ENCODE results near the gene FAM135A.
"Not testable (repeated sequence)": the region's sequence is repeated elsewhere in the genome, so short reads cannot be mapped to it uniquely, and the experiment has no call there.

Gene FAM135A

DNA sequence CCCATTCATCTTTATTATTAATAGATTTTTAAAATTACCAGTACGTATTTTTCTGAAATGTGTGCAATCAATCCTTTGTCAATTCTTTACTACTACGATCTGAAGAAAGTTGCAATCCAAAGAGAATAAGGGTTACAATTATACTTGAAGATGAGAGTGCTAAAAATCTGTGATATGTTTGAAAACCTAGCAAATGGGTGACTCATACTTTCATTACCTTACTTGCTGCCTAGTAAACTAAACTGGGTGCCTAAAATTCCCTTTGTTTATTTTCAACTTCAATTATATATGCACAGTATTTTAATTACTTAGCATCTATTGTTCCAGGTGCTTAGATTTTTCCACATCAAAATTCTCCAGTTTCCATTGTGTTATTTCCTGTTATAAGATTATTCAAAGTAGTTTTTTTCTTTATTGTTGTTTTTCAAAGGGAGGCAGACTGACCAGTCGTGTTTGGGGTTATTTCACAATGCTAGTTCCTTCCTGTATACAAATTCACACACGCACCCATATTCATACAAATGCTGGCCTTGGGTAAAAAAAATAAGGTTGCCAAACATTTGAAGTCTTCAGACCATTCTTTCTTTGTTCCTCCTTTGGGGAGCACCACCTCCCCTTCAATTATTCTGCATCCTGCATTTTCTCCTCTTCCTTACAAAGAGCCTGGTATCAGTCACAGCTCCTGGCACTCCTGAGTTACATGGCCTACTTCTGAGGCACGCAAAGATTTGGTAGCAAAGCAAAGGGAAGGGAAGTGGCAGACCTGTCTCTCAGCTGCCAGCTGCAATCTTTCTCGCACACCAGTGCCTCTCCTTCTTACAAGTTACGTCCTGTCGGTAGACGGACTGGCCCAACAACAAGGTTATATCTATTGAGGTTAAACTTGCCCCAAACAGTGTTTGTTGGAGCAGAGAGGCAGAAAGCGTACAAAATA, 16.2 kb upstream of the FAM135A start:
- no peak for DNase-seq

DNA sequence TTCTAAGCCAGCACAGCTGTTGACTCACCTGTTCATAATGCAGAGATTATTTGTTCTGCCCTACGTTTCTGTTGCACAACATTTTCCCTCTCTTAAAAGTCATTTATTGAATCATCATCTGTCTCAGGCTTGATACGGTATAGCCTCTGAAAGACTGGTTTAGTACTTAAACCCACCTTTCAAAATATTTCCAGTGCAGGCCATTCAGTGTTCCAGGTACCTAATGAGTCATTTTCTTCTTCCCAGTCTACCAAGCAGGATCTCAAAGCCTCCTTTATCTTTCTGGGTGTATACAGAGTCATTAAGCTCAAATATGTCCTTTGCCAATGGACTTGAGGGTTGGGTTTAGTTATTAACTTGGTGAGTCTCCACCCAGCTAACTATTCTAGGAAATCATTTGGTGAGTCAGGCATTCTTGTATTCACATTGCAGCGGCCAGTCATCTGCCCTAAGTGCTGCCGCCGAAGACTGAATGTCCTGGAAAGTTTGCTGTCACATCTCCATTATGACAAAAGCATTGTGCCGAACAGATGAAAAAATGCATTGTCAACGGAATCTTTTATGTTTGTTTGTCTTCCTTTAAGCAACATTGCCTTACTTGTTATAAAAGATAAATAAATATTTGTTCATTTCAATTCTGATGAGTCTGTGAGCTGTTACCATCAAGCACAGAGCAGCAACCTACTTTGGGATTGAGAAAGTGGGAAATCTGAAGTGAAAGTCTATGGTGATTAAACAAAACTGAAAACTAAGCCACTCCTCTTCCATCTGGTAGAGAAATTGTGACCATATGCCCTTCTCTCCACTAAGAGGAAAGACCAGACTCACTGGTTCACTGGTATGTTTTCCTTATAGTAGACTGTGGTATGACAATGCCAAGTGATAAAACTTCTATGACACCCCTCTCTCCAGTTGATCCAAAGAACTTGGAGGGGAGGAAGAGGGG, 14.3 kb upstream of the FAM135A start:
- no peak for DNase-seq

- DNase-seq = no peak
Observed at GRCh38 chr6:70404658-70405057, 8.7 kb upstream of the FAM135A start.

DNA sequence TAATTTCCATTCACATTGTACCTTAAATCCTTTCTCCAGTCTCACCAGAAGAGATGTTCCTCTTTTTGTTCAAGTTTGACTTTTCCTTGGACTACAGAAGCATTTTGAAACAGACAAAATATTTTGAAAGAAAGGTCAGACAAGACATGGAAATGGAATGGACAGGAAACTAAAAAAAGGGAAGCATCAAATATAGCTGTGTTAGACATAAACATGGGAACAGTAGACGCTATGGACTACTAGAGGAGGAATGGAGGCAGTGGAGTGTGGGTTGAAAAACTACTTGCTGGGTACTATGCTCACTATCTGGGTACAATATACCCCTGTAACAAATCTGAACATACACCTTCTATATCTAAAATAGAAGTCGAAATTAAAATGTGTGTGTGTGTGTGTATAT, 4.1 kb upstream of the FAM135A start:
- DNase-seq = no peak

- no peak for DNase-seq
Observed at GRCh38 chr6:70411542-70412251, 1.6 kb upstream of the FAM135A start.

DNA sequence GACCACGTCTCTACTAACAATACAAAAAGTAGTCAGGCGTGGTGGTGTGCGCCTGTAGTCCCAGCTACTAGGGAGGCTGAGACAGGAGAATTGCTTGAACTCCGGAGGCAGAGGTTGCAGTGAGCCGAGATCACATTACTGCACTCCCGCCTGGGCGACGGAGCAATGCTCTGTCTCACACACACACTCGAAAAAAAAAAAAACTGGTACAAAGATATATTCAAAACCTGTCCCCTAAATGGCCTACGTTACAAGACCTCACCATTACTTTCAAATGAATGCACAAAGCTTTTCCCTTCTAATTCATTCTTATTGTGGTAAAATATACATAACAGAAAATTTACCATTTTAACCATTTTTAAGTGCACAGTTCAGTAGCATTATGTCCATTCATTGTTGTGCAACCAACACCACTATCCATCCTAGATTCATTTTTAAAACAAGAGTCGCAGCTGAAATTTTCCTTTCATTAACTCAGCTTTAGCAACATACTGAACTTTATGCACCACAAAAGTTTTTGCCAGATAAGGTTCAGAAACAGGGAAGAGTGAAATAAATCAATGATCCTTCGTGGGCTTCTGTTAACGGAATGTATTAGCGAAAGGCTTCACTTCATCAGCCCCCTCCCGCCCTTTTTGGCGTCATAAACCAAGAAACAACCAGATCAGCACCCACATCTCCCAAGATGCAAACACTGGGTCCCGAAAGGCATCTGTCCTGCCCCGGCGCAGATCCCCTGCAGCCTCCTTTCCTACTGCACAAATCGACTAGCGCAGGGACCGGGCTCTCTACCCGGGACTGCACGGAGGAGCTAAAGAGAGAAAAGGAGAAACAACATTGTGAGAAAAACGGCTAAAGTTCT, 825 bp upstream of the FAM135A start:
- no peak for DNase-seq

DNA sequence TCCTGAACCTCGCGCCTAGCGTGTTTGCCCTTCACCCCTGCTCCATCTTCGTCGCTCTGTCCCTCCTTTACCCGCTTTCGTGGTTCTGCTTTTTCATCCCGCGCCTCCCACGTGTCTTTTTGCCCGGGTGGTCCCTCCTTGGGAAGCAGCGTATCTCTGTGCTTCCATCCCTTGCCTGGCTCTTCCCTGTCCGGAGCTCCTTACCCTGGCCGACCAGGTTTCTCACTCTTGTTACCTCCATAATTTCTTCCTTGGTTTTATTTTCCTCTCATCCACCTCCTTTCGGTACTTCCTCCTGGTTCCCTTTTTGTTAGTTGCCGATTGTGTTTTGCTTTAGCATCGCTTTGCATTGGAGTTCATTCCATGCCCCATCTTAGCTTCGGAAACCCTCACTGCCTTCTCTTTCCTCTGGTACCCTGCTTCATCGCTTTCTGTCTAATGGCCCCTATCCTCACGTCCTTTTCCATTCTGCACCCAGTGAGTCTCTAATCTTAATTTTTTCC, 735 bp downstream of the FAM135A start:
- no peak for DNase-seq

GRCh38 chr6:70414813-70415212, 1.5 kb downstream of the FAM135A start:
- no peak for DNase-seq

- DNase-seq = no peak
Observed at GRCh38 chr6:70415247-70415646, 1.9 kb downstream of the FAM135A start.

DNA sequence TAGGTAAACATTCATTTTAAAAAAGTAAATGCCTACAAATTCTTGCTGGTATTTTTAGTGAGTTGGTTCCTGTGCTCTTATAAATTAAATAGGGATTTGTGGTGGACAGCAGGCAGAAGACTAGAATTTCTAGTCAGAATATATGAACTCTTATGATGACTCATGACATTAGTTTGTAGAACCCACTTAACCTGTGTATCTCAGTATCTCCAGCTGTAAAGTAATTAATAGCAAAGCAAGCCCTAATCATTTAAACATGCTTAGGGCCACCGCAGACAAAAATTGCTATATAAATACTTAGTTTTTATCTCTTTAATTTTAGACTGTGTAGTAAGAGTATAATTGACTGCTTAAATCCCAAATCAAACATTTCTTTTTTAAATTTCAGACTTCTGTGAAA, 2.4 kb downstream of the FAM135A start:
- DNase-seq = no peak

DNA sequence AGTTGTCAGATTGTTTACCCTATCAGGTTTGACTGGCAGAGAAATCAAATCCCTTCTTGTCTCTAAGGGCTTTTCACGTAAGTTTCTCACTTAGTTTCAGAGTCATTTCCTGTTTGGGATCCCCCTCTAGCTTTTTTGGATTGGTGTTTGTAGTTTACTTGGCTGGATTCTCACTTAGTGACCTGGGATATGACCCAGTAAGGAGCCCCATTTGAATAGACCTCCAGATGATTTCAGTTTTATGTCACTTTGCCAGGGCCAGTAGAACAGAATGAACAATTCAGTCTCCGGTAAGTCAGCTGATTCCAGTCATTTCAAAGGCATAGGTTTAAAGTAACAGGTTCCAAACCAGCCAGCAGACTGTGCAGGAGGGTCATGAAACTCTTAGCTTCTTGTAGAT, 8.2 kb downstream of the FAM135A start:
- DNase-seq = no peak

- DNase-seq = no peak
Observed at GRCh38 chr6:70423189-70424134, 10.2 kb downstream of the FAM135A start.

GRCh38 chr6:70424291-70424690, 11.0 kb downstream of the FAM135A start:
- no peak for DNase-seq

- no peak for DNase-seq
Observed at GRCh38 chr6:70436320-70436719, 23.0 kb downstream of the FAM135A start.

DNA sequence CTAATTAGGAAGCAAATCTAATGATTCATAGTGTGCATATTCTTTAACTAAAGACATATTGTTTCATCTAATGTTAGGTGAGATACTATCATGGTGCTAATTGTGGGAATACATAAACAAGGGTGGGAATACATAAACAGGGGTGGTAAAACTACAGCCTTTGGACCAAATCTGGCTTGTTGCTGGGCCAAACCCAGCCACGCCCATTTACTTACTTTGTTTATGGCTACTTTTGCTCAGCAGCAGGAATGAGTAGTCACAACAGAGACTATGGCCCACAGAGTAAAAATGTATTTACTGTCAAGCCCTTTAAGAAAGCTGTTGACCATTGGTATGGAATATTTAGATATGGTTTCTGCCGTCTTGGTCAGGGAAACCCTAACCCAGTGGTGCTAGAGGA, 31.7 kb downstream of the FAM135A start:
- no peak for DNase-seq

DNA sequence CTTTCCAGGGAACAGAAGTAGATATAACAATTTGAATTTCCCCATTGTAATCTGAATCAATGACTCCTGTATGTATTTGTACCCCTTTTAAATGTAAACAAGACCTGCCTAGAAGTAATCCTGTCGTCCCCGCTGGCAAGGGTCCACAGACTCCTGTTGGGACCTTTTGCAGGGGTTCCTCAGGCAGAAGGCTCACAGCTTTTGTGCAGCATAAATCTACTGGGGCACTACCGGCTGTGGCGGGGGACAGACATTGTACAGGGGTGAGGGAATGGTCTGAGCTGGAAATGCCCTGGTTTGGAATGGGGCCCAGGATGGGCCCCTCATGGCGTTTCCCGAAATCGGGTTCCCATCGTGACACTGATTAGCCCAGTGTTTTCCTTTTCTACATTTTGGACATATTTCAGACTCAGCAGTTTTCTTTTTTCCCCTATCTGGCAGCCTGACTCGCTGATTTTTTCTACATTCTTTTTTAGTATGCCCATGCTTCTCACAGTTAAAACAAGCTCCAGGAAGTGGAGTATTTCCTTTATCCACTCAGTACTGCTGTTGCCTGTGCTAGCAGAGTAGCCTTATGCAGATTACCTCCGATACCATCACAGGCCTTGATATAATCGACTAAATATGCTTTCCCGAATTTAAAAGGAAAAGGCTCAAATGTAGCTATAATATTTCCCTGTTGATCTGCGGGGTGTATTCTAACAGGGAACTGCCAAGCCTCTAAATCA, 34.2 kb downstream of the FAM135A start:
- DNase-seq = not testable (repeated sequence)

GRCh38 chr6:70453899-70454298, 40.6 kb downstream of the FAM135A start:
- DNase-seq = not testable (repeated sequence)

GRCh38 chr6:70456735-70457134, 43.4 kb downstream of the FAM135A start:
- no peak for DNase-seq

DNA sequence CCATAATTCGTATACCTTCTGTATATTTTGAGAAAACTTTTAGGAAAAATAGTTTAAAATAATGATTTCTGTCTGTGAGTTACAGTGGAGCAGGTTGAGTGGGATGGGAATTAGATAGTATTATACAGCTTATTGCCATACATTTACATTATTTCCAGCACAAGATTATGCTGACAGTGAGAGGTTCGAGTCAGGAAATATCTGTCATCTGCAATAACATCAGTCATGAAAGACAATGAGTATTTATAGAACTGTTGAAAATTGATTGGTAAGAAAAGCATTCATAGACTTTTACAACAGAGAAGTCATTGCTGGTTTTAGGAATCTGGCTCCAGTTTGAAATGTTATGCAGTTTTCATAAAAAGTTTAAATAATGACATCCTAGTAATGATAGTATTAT, 45.9 kb downstream of the FAM135A start:
- DNase-seq = no peak

DNA sequence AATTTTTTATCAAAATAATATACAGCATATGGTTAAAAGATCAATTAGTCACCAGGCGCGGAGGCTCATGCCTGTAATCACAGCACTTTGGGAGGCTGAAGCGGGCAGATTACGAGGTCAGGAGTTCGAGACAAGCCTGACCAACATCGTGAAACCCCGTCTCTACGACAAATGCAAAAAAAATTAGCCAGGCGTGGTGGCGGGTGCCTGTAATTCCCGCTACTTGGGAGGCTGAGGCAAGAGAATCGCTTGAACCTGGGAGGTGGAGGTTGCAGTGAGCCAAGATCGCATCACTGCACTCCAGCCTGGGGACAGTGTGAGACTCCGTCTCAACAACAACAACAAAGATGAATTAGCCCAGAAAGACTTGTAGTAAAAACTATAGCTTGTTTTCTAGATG, 46.4 kb downstream of the FAM135A start:
- DNase-seq = not testable (repeated sequence)
